ENCODE results near the gene FGF8.

The FGF8 gene

DNA sequence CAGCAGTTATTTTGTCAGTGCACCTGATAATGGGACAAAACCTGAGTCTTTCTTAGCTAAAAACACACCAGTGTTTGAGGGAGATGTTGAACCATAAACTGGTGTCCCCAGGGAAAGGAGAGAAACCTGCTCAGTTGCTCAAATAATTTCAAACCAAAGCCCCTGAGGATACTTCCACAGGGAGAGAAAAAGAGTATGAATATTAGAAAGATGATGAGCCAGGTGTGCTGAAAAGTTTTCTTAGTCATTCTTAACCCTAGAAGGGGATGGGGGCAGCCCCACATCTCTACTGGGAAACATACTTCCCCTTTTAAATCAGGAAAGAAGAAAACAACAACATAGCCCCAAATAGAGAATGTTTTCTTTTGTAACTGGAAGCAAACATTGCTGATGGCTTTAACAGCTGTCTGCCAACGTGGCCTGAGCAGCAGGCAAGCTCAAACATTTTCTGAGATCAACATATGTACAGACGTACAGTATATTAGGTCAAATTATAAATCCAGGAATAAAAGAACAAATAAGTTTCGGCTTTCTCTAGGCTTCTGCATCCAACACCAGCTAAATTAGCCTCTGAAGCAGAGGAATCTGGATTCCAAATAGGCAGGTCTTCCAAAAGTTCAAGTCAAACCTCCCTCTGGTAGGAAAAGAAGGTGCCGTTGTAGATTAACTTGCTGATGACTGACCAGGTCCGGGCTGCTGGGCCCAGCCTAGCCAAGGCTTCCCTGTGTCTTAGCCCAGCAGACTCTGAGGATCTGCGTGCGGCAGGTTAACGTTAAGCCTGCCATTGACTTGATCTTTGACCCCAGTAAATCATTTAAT, 50.4 kb downstream of the FGF8 start:
- DNase-seq (ENCODE audit: low spot score) = peak; percentile 29

DNA sequence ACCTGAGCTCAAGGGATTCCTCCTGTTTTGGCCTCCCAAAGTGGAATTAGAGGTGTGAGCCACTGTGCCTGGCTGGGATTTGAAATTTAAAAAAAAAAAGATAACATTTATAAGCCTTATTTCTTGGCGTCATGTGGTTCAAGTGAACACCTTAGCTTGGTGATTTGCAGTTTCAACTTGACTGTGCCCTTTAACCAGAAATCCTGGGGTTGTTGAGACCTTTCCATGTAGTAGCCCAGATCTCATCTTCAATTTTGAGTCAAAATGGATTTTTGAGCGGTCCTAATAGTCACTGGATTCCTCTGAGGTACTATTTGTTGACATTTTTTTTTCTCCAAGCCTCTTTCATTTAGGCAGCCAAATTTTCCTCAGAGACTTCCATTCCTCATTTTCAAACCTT, 51.5 kb downstream of the FGF8 start:
- no peak for DNase-seq (ENCODE audit: low spot score)

DNA sequence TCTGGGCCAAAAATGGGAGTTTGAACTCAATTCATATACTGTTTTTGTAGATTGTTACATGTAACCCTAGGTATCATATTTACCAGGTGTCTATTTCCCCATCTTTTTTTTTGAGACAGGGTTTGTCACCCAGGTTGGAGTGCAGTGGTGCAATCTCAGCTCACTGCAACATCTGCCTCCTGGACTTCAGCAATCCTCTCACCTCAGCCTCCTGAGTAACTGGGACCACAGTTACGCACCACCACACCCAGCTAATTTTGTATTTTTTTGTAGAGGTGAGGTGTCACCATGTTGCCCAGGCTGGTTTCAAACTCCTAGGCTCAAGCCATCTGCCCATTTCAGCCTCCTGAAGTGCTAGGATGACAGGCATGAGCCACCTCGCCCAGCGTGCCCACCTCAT, 52.7 kb downstream of the FGF8 start:
- DNase-seq (ENCODE audit: low spot score) = no peak

DNA sequence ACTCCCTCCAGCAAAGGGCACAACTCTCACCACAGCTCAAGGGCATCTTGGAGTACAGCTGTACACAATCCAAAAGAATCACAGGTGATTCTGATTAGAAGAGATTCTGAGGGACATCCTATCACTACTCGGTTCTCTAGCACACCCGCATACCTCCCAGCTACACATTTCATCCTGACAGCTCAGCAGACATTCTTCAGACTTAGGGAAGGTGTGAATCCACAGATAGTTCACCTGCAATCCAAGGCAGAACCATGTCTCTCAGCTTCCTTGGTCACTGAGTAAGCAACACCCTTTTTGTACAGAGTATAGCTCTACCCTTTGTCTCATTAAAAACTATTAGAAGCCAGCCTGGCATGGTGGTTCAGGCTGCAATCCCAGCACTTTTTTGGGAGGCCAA, 54.1 kb downstream of the FGF8 start:
- no peak for DNase-seq (ENCODE audit: low spot score)

DNA sequence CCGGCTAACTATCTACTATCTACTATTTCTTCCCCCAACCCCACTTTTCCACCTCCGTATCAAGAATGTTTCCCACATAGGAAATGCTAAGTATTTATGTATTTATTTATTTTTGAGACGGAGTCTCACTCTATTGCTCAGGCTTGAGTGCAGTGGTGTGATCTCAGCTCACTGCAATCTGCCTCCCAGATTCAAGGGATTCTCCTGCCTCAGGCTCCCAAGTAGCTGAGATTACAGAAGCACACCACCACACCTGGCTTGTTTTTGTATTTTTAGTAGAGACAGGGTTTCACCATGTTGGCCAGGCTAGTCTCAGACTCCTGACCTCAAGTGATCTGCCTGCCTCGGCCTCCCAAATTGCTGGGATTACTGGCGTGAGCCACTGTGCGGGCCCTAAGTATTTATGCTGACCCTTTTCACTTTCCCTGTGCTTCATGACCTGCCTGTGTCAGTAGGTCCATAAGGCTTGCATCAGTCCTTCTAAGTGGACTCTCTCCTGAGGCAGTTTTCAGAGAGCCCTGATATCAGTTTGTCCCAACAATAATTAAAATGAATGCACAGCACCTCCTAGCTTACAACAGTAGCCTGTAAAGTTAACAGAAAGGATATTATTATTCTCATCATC, 55.2 kb downstream of the FGF8 start:
- no peak for DNase-seq (ENCODE audit: low spot score)

All from kidney tubule cell (primary cell).